GM12874 (cell line): Measurements from ENCODE around the gene BACE2.
A peak's percentile ranks its signal among the peaks of the same experiment; 100 is the strongest.

Experiments
- CTCF ChIP-seq: IDR thresholded peaks from 2 replicates; pipeline ENCODE4 v1.5.1; 2011; ENCODE audit warnings: low read depth, mild to moderate bottlenecking, control low read depth, low read length, moderate library complexity; ENCODE audit not compliant: insufficient read depth

Gene BACE2

GRCh38 chr21:41167348-41168342, at the start of gene BACE2:
Gene BACE2, plus strand, starts transcription at chr21:41168160. Its CDS starts 104 bp downstream, at chr21:41168264.
- TF ChIP-seq CTCF, result peak; percentile 53

- no peak for TF ChIP-seq CTCF
Observed at GRCh38 chr21:41119901-41120300, 48.1 kb upstream of the BACE2 start.

- no peak for TF ChIP-seq CTCF
Observed at GRCh38 chr21:41120997-41121396, 47.0 kb upstream of the BACE2 start.

- TF ChIP-seq CTCF, result peak; percentile 76
Observed at GRCh38 chr21:41121785-41122415, 46.1 kb upstream of the BACE2 start.

- TF ChIP-seq CTCF, result no peak
Observed at GRCh38 chr21:41124641-41125201, 43.2 kb upstream of the BACE2 start.

GRCh38 chr21:41128981-41129380, 39.0 kb upstream of the BACE2 start:
- TF ChIP-seq CTCF, result no peak

GRCh38 chr21:41130883-41131282, 37.1 kb upstream of the BACE2 start:
- no peak for TF ChIP-seq CTCF
